Skeletal muscle satellite cell (primary cell): ENCODE data around the gene DNAJC11.
"Not testable (repeated sequence)": the region's sequence is repeated elsewhere in the genome, so short reads cannot be mapped to it uniquely, and the experiment has no call there.

Source experiments
- H3K27me3 ChIP-seq: 2 replicates; pipeline ENCODE4 v1.7.0; 2013; ENCODE audit warnings: low read length; ENCODE audit not compliant: control insufficient read depth, insufficient read depth
- H3K36me3 ChIP-seq: 2 replicates; pipeline ENCODE4 v1.7.0; 2013; ENCODE audit warnings: mild to moderate bottlenecking, control low read depth, low read length; ENCODE audit not compliant: insufficient read depth
- H3K4me1 ChIP-seq: 2 replicates; pipeline ENCODE4 v1.7.0; 2013; ENCODE audit warnings: low read length; ENCODE audit not compliant: control insufficient read depth, insufficient read depth
- H3K4me2 ChIP-seq: 2 replicates; pipeline ENCODE4 v1.7.0; 2013; ENCODE audit warnings: mild to moderate bottlenecking, low read length
- H3K4me3 ChIP-seq: 2 replicates; pipeline ENCODE4 v1.7.0; 2013; ENCODE audit warnings: low read length
- H3K9ac ChIP-seq: 2 replicates; pipeline ENCODE4 v1.7.0; 2013; ENCODE audit warnings: mild to moderate bottlenecking, low read depth, low read length, moderate library complexity
- H3K9me3 ChIP-seq: replicated peaks from 2 replicates; pipeline ENCODE4 v1.7.0; 2013; ENCODE audit warnings: mild to moderate bottlenecking, control low read depth, low read length

Gene DNAJC11

DNA sequence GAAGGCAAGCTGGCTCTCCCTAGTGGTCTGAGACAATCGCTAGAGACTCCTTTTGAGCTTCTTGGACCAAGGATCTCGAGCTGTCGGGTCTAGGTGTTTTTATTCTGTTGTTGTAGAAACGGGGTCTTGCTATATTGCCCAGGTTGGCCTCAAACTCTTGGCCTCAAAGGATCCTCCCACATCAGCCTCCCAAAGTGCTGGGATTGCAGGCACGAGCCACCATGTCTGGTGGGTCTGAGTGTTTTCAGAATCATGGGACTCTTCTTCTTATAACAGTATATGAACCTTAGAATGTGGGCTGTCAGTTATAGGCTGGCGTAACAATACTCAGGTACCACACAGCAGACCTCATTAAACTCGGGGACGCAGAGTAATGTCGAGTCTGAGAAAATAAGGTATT lies 33.1 kb downstream of the DNAJC11 start:
- Histone ChIP-seq H3K4me3 (no peak overlapping the region), H3K9ac (no peak overlapping the region), H3K4me2 (no peak overlapping the region), H3K27me3 (no peaks in the 10 kb centered on the region), H3K36me3 (peaks cover 20% of the 10 kb centered on the region), H3K9me3 (no peaks in the 10 kb centered on the region), H3K4me1 (no peaks in the 10 kb centered on the region)

DNA sequence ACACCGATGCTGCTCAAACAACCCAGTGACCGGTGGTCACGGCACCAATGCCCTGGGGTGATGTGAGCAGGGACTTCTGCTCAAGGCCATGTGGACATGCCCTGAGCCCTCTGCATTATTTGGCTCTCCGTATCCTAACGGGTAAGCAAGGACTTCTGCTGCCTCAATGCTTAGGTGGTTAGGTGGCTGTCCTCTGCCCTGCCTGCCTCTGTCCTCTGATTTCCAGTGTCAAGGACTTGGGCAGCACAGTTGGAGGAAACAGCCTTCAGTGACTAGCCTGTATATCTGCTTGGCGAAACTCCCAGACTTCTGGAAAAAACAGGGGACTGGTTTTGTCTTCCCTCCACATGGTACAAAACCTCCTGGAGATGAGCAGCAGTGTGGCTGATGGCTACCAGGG lies 34.5 kb downstream of the DNAJC11 start:
- Histone ChIP-seq H3K9ac (no peak overlapping the region), H3K4me3 (no peak overlapping the region), H3K4me1 (no peaks in the 10 kb centered on the region), H3K36me3 (peaks cover 27% of the 10 kb centered on the region), H3K9me3 (no peaks in the 10 kb centered on the region), H3K4me2 (no peak overlapping the region), H3K27me3 (no peaks in the 10 kb centered on the region)

DNA sequence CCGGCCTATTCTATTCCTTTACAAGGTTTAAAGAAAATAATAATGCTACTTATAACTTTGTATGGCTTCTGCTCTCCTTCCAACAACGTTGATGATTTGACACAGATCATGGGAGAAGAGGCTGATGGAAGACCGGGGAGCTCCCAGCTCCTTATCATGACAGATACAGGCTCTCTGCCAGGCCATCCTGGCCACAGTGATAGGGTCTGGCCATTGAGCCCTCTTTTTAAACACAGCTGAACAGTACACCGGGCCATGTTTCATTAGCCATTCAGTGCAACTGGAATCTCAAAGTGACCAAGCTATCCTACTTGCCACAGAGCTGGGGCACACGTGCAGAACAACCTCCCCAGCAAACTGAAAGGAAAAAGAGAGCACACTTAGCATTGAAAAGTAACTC lies 34.9 kb downstream of the DNAJC11 start:
- no peak overlapping the region for H3K4me3 ChIP-seq
- H3K9ac ChIP-seq: no peak overlapping the region
- peaks cover 27% of the 10 kb centered on the region for H3K36me3 ChIP-seq
- H3K4me1 ChIP-seq: no peaks in the 10 kb centered on the region
- no peak overlapping the region for H3K4me2 ChIP-seq
- no peaks in the 10 kb centered on the region for H3K27me3 ChIP-seq
- H3K9me3 ChIP-seq: no peaks in the 10 kb centered on the region

DNA sequence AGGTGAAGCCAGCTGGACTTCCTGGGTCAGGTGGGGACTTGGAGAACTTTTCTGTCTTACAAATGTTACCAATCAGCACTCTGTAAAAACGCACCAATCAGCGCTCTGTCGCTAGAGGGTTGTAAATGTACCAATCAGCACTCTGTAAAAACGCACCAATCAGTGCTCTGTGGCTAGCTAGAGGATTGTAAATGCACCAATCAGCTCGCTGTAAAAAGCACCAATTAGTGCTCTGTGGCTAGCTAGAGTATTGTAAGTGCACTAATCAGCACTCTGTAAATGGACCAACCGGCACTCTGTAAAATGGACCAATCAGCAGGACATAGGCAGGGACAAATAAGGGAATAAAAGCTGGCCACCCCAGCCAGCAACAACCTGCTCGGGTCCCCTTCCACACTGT lies 39.1 kb downstream of the DNAJC11 start:
- H3K4me2 ChIP-seq, H3K9ac ChIP-seq, H3K27me3 ChIP-seq, H3K9me3 ChIP-seq, H3K4me3 ChIP-seq, H3K4me1 ChIP-seq: not testable (repeated sequence)
- H3K36me3 ChIP-seq: peaks cover 26% of the 10 kb centered on the region

DNA sequence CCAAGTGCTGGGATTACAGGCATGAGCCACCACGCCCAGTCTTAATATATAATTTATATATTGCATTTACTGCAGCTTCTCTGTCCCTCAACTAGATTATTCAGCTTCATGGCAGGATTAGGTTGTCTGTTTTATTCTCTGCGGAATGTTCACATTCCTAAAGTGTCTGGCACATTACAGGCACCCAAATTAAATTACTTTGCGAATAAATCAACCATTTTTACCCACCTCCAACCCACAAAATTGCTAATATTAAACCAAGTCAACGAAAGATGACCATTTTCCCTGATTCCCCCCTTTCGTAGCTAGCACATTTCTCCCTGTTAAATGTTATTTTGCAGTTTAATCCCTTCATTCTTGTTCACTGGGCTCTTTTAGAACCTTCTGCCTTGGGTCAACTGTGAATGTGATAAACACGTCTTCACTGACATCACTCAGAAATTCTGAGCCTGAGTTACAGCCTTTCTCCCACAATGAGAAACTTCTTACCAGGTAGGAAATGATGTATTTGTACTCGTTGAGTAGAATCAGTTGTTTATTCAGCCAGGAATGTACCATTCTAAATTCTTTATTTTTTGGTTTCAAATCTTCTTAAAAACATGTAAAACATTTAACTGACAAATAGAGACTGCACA lies 41.1 kb downstream of the DNAJC11 start:
- no peaks in the 10 kb centered on the region for H3K27me3 ChIP-seq
- H3K9ac ChIP-seq: no peak overlapping the region
- H3K4me2 ChIP-seq: no peak overlapping the region
- H3K4me3 ChIP-seq: no peak overlapping the region
- H3K4me1 ChIP-seq: no peaks in the 10 kb centered on the region
- H3K9me3 ChIP-seq: no peaks in the 10 kb centered on the region
- H3K36me3 ChIP-seq: peaks cover 15% of the 10 kb centered on the region

DNA sequence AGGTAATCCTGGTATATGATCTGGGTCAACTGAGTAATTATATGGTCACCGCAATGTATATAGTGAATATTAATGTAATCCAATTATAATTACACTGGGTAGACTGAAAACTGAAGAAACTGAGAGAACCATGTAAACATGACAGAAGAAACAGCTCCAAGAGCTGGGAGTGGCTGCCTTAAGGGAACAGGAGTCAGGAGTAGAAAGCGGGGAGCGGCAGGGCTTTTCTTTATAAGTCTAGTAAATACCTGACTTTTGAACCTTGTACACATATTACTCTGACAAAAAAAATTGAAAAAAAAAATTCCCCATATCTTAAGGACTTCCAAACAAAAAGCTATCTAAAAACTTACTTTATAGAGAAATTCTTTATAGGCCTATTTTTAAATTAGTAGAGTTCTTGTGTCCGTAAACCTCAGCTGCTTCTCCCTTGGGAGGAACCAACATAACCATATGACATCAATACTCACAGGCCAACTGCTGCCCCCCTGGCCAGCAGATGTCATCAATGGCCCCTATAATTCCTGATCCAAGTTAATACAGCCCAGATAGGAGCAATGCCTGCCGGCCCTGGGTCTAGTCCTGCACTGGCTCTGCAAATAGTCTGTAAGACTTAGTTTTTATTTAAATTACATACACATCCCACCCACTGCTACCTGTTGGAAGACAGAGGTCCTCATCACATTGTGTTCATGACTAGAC lies 43.1 kb downstream of the DNAJC11 start:
- Histone ChIP-seq H3K27me3 (no peaks in the 10 kb centered on the region), H3K36me3 (peaks cover 20% of the 10 kb centered on the region), H3K9me3 (no peaks in the 10 kb centered on the region), H3K4me1 (no peaks in the 10 kb centered on the region), H3K9ac (no peak overlapping the region), H3K4me3 (no peak overlapping the region), H3K4me2 (no peak overlapping the region)

DNA sequence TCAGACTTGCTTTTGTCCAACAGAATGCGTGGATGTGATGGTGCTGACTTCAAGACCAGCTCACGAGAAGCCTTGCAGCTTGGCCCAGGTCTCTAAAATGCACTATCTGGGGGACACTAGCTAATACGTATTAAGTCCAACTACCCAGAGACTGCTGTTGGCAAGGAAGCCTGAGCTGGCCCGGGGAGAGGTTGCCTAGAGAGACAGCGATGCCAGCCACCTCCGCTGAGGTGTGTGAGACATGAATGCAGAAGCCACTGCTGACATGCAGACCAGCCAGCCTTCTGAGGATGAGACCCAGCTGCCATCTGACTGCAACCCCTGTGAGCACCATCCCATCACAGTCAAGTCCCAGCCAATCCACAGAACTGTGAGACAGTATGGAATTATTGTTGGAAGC lies 44.5 kb downstream of the DNAJC11 start:
- Histone ChIP-seq H3K4me2 (no peak overlapping the region), H3K36me3 (peaks cover 27% of the 10 kb centered on the region), H3K9me3 (no peaks in the 10 kb centered on the region), H3K9ac (no peak overlapping the region), H3K4me1 (no peaks in the 10 kb centered on the region), H3K27me3 (no peaks in the 10 kb centered on the region), H3K4me3 (no peak overlapping the region)

DNA sequence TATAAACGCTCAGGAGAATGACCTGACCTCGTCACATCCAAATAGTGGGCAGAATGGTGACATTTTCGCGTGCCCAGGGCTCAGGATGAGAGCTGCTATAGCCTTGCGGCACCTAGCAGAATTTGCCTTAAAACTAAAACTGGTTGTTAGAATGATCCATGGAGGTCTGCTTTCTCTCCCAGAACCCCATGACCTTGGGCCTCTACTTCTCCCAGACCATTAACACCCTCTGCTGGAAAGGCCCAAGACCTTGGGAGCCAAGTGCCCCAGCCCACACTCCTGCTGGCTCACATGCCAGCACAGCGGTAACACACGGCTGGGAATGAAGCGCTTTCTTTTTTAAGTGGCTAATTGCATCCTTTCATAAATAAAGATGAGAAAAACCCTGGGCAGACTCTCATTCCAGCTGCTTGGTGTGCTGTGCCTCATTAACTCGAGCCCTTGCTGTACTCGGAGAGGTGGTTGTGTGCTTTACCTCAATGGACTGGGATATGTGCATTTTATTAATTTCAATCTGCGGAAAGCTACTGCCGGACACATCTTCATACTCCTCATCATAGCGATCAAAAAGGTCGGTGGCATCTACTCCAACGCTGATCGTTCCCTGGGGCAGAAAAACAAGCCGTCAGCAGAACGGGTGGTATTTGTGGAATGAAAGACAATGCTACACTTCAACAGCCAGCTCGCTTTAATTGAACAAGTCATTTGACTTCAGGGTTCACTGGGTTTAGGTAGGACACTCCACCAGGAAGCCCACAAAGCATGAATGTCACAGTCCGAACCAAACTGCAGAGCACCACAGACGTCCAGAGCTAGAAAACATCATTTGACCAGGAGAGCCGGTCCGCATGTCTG lies 48.0 kb downstream of the DNAJC11 start:
- Histone ChIP-seq H3K9me3 (no peaks in the 10 kb centered on the region), H3K9ac (no peak overlapping the region), H3K36me3 (peaks cover 39% of the 10 kb centered on the region), H3K4me1 (no peaks in the 10 kb centered on the region), H3K27me3 (no peaks in the 10 kb centered on the region), H3K4me3 (no peak overlapping the region), H3K4me2 (no peak overlapping the region)

DNA sequence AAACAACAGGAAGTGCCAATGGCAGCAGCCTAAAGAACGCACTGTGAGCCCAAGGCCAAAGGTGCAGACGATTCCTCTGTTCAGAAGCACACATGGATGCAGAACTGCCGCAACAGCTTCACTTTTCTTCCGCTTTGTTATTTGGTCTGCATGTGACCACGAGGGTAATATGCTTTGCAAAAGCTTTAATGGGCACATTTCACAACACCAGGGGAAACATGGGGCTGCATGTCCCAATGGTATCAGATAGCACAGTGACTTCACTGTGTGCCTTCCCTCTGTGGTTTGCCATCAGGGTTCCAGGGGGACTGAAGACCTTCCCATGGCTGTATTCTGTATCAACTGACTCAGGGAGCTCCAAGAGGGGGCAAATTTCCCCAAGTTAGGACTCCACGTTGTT lies 48.6 kb downstream of the DNAJC11 start:
- H3K4me1 ChIP-seq: no peaks in the 10 kb centered on the region
- no peak overlapping the region for H3K4me2 ChIP-seq
- H3K4me3 ChIP-seq: no peak overlapping the region
- no peaks in the 10 kb centered on the region for H3K9me3 ChIP-seq
- H3K27me3 ChIP-seq: no peaks in the 10 kb centered on the region
- no peak overlapping the region for H3K9ac ChIP-seq
- peaks cover 39% of the 10 kb centered on the region for H3K36me3 ChIP-seq

DNA sequence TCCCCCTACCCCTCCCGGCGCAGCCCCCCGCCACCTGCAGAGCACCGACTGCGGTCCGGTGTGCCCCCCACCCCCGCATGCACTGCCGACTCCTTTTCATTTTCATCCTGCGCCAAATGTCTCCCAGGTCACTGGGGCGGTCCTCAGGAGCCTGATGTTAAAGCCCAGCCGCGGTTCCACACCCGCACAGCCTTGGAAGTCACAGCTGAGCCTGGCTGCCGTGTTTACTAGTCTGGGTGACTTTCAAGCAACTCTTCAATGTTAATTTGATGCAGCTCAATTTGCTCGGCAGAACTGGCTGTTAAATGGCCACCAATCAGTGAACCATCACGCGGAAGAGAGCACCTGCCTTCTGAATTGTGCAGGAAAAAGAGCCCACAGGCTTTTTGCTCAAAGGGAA lies 49.7 kb downstream of the DNAJC11 start:
- Histone ChIP-seq H3K4me2 (no peak overlapping the region), H3K36me3 (peaks cover 37% of the 10 kb centered on the region), H3K9ac (no peak overlapping the region), H3K9me3 (no peaks in the 10 kb centered on the region), H3K4me1 (no peaks in the 10 kb centered on the region), H3K27me3 (no peaks in the 10 kb centered on the region), H3K4me3 (no peak overlapping the region)

DNA sequence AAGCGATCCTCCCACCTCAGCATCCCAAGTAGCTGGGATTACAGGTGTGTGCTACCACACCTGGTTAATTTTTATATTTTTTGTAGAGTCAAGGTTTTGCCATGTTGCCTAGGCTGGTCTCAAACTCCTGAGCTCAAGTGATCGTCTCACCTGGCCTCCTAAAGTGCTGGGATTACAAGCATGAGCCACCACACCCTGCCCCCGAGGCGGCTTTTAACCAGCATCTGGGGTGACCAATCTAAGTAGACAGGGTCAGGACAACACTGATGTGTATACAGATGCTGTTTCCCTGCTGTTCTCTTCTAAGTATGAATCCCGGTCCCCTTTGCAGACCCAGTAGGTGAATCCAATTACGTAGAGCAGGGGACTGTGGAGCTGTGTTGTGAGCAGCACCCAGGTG lies 53.1 kb downstream of the DNAJC11 start:
- H3K4me1 ChIP-seq: no peaks in the 10 kb centered on the region
- H3K9me3 ChIP-seq: no peaks in the 10 kb centered on the region
- H3K4me2 ChIP-seq: no peak overlapping the region
- peaks cover 46% of the 10 kb centered on the region for H3K36me3 ChIP-seq
- no peak overlapping the region for H3K4me3 ChIP-seq
- H3K9ac ChIP-seq: no peak overlapping the region
- no peaks in the 10 kb centered on the region for H3K27me3 ChIP-seq
